Ovary (tissue), 9 donors: ENCODE data around the gene SBNO2. TPM values are rescaled to one million over a fixed set of nuclear protein-coding genes. Genes with fewer than 3 reads are reported as not detected.

ENCODE experiments used
- DNase-seq, 5 donors: peaks; one replicate each; pipeline ENCODE4 v3.0.0-alpha.2; 2019 to 2020
- H3K27ac ChIP-seq, 2 donors: fragments of 200-600 bp; one replicate each; pipeline versions ENCODE4 v1.5.1 to v1.8.0; 2019 to 2022
- H3K27me3 ChIP-seq: fragments of 200-600 bp; one replicate; pipeline ENCODE4 v1.8.0; 2022
- H3K36me3 ChIP-seq: fragments of 200-600 bp; sonication (generic); one replicate; pipeline ENCODE4 v1.5.1; 2019
- H3K4me1 ChIP-seq: one replicate; pipeline ENCODE4 v1.8.1; 2013; ENCODE audit warnings: mild to moderate bottlenecking, moderate library complexity; ENCODE audit not compliant: insufficient read depth
- H3K4me3 ChIP-seq: fragments of 200-600 bp; sonication (generic); one replicate; pipeline ENCODE4 v1.5.1; 2017
- H3K9me3 ChIP-seq, 2 donors: fragments of 200-600 bp in 1 of 2; sonication (generic) in 1 of 2; one replicate each; pipeline versions ENCODE4 v1.5.1 to v1.8.1; 2013 to 2019; ENCODE audit warnings: mild to moderate bottlenecking in 1 of 2, moderate library complexity in 1 of 2
- CTCF ChIP-seq, 3 donors: fragments of 450-650 bp in 2 of 3; fragments of 200-600 bp in 1 of 3; IDR thresholded peaks; one replicate each; pipeline versions ENCODE4 v1.5.1 to v1.8.0; 2016 to 2022; ENCODE audit warnings: antibody characterized with exemption in 3 of 3, mild to moderate bottlenecking in 1 of 3
- EP300 ChIP-seq: sonication (generic); formaldehyde crosslinking; IDR thresholded peaks from one replicate; pipeline ENCODE4 v1.6.1; 2017; ENCODE audit warnings: antibody characterized with exemption
- POLR2A ChIP-seq: fragments of 450-650 bp; IDR thresholded peaks from one replicate; pipeline ENCODE4 v1.6.1; 2017; ENCODE audit warnings: antibody characterized with exemption, mild to moderate bottlenecking, moderate library complexity
- WGBS, 3 donors: extraction: QIAGEN DNeasy Blood & Tissue Kit in 1 of 3; methylation state at CpG; one replicate each; pipeline versions ENCODE4 v1.1.5 to v1.1.7; 2013 to 2017; 5-methylcytosine and 5-hydroxymethylcytosine counted together
- intact Hi-C, 4 donors: fragments of 100-400 bp; cut with DNase I; formaldehyde crosslinking; loops; one replicate each; pipeline versions ENCODE4 v1.11.0 to v1.15.1; 2022 to 2023
- polyA plus RNA-seq, 2 donors: library from polyadenylated mRNA; stranded (reverse); fragments of 200-250 nt in 1 of 2; fragments of 350-450 nt in 1 of 2; fragmentation: Illumina TruSeq in 1 of 2; extraction: RNeasy Lipid Tissue Mini Kit (QIAGEN cat#74804) in 1 of 2; gene quantifications; one replicate each; pipeline ENCODE4 v1.2.3, GENCODE V29; 2013 to 2014
- total RNA-seq, 7 donors: library from RNA; depleted of rRNA in 2 of 7; stranded (reverse); fragments of >200 nt in 2 of 7; fragmentation: NEBNext Ultra II Directional in 3 of 7; extraction: Animal tissue kit (Norgen Biotek cat#: 25700) in 3 of 7; gene quantifications; one replicate each; pipeline versions ENCODE4 v1.1.0 to v1.2.4, GENCODE V29; 2016 to 2023
- donor health status: DM: no; HTN: no; CAD: no; lungs with moderate emphysema.
- donor health status: DM: no; HTN: no; CAD: no.
- donor health status: Bipolar disorder and iron deficiency.
- donor health status: DM: yes; HTN: yes; CAD: no.
- donor health status: DM: no; HTN: no; CAD: no.
- donor health status: DM: yes; HTN: yes; CAD: no.

The SBNO2 gene
- total and polyA plus RNA-seq, 9 donors = 6.1 to 92.6 (median 60.9) TPM

- Histone ChIP-seq H3K27ac (no peak overlapping the region), H3K36me3 (no peaks in the 10 kb centered on the region), H3K4me1 (no peaks in the 10 kb centered on the region), H3K9me3 (no peaks in the 10 kb centered on the region), H3K27me3 (no peaks in the 10 kb centered on the region), H3K4me3 (no peak overlapping the region)
- intact Hi-C loops = loop anchor here in 2 of 4 donors (10.0 kb wide), 1 partner anchor 167 kb away; no protein-coding TSS in a partner anchor
- WGBS, 3 donors = 92 to 97% (median 94%) methylated on average over 10 of the region's 10 CpGs
- no peak for DNase-seq
- TF ChIP-seq EP300 (no peak), POLR2A (no peak), CTCF (IDR thresholded peaks at IDR 0.05) (no peak)
Observed at GRCh38 chr19:1182068-1182467, 8.0 kb upstream of the SBNO2 start.

GRCh38 chr19:1181606-1182005, 7.5 kb upstream of the SBNO2 start:
- H3K27me3 ChIP-seq = no peaks in the 10 kb centered on the region
- no peak overlapping the region for H3K27ac ChIP-seq
- no peak for TF ChIP-seq POLR2A
- no peak for TF ChIP-seq CTCF (IDR thresholded peaks at IDR 0.05)
- TF ChIP-seq EP300 = no peak
- no peaks in the 10 kb centered on the region for H3K4me1 ChIP-seq
- H3K36me3 ChIP-seq = no peaks in the 10 kb centered on the region
- H3K9me3 ChIP-seq = no peaks in the 10 kb centered on the region
- peak in 1 of 5 donors; percentile 20 for DNase-seq
- WGBS, 3 donors = 88 to 89% (median 89%) methylated on average over 11 of the region's 11 CpGs
- intact Hi-C loops = loop anchor here in 2 of 4 donors (10.0 kb wide), 1 partner anchor 167 kb away; no protein-coding TSS in a partner anchor
- H3K4me3 ChIP-seq = no peak overlapping the region

GRCh38 chr19:1177322-1178114, 3.5 kb upstream of the SBNO2 start:
- peak in 2 of 5 donors; percentile 25 to 38 for DNase-seq
- Histone ChIP-seq H3K4me3 (no peak overlapping the region), H3K27me3 (no peaks in the 10 kb centered on the region), H3K36me3 (no peaks in the 10 kb centered on the region), H3K9me3 (no peaks in the 10 kb centered on the region), H3K27ac (no peak overlapping the region), H3K4me1 (peaks cover under 1% of the 10 kb centered on the region)
- WGBS, 3 donors = 45 to 48% (median 45%) methylated on average over 25 of the region's 25 CpGs
- TF ChIP-seq EP300 (no peak), CTCF (IDR thresholded peaks at IDR 0.05) (no peak), POLR2A (no peak)
- intact Hi-C loops = no loop called here

GRCh38 chr19:1173159-1173844, 766 bp downstream of the SBNO2 start:
- Histone ChIP-seq H3K4me3 (peak overlapping the region; percentile 73), H3K27me3 (no peaks in the 10 kb centered on the region), H3K9me3 (no peaks in the 10 kb centered on the region), H3K4me1 (peaks cover 22% of the 10 kb centered on the region), H3K36me3 (no peaks in the 10 kb centered on the region), H3K27ac (peak overlapping the region; percentile 85 to 93)
- peak in 4 of 5 donors; percentile 58 to 66 (median 62) for DNase-seq
- TF ChIP-seq EP300 = no peak
- TF ChIP-seq POLR2A = no peak
- TF ChIP-seq CTCF (IDR thresholded peaks at IDR 0.05) = no peak
- 2 to 5% (median 3%) methylated on average over 42 to 47 of the region's 47 CpGs for WGBS, 3 donors
- intact Hi-C loops = loop anchor here in 1 of 4 donors (5.0 kb wide), 1 partner anchor 71 kb away; the partner anchor contains the start of gene GPX4
